GM12878 (cell line): ENCODE results near the gene DACT3.

Experiments used
- ELK1 ChIP-seq: IDR thresholded peaks from 2 replicates; pipeline ENCODE4 v1.6.1; 2012; ENCODE audit warnings: low read depth, low read length, improper control_type of control experiment
- MAX ChIP-seq: IDR thresholded peaks from 2 replicates; pipeline ENCODE4 v1.6.1; 2012; ENCODE audit warnings: low read depth, low read length, improper control_type of control experiment
- PML ChIP-seq: IDR thresholded peaks from 2 replicates; pipeline ENCODE4 v1.6.1; 2012; ENCODE audit warnings: low read length, inconsistent platforms
- POLR2A ChIP-seq: IDR thresholded peaks from 2 replicates; pipeline ENCODE4 v1.6.1; 2011; ENCODE audit warnings: low read depth, mild to moderate bottlenecking, low read length

GRCh38 chr19:46689358-46689757 lies 28.4 kb upstream of the DACT3 start:
- TF ChIP-seq POLR2A, result no peak
- TF ChIP-seq MAX, result no peak
- TF ChIP-seq PML, result no peak
- no peak for TF ChIP-seq ELK1
